ENCODE results near the gene GRK6.

- TF ChIP-seq CTCF (IDR thresholded peaks at IDR 0.05) (no peak), POLR2A (IDR thresholded peaks at IDR 0.05) (no peak)
These were observed 64.5 kb downstream of the GRK6 start for GRCh38 chr5:177490992-177491391.

All from prostate gland (tissue), 2 donors.